Ascending aorta (tissue), 2 donors: ENCODE results near the gene CD200. TPM values are rescaled to one million over a fixed set of nuclear protein-coding genes. Genes with fewer than 3 reads are reported as not detected.
"Not testable (repeated sequence)": the region's sequence is repeated elsewhere in the genome, so short reads cannot be mapped to it uniquely, and the experiment has no call there.

Experiments used
- DNase-seq, 2 donors: peaks; one replicate each; pipeline ENCODE4 v3.0.0-alpha.2; 2019; ENCODE audit warnings: low spot score in 2 of 2
- H3K27ac ChIP-seq, 2 donors: fragments of 200-600 bp; sonication (generic); one replicate each; pipeline ENCODE4 v1.5.1; 2016 to 2017; ENCODE audit warnings: mild to moderate bottlenecking in 1 of 2
- H3K27me3 ChIP-seq: fragments of 200-600 bp; sonication (generic); one replicate; pipeline ENCODE4 v1.5.1; 2017
- H3K36me3 ChIP-seq, 2 donors: fragments of 200-600 bp; sonication (generic); one replicate each; pipeline ENCODE4 v1.5.1; 2016
- H3K4me1 ChIP-seq, 2 donors: fragments of 200-600 bp; sonication (generic); one replicate each; pipeline ENCODE4 v1.5.1; 2016 to 2017; ENCODE audit warnings: mild to moderate bottlenecking in 1 of 2
- H3K4me3 ChIP-seq, 2 donors: fragments of 200-600 bp; sonication (generic); one replicate each; pipeline ENCODE4 v1.5.1; 2016 to 2017; ENCODE audit warnings: mild to moderate bottlenecking in 1 of 2
- H3K9me3 ChIP-seq, 2 donors: fragments of 200-600 bp; sonication (generic); one replicate each; pipeline ENCODE4 v1.5.1; 2016
- CTCF ChIP-seq, 3 experiments: fragments of 200-600 bp in 2 of 3; fragments of 450-650 bp in 1 of 3; sonication (generic) in 2 of 3; IDR thresholded peaks; one replicate each; pipeline ENCODE4 v1.5.1; 2016 to 2019; ENCODE audit warnings: antibody characterized with exemption in 3 of 3, mild to moderate bottlenecking in 1 of 3, moderate library complexity in 1 of 3
- intact Hi-C: fragments of 100-400 bp; cut with DNase I; formaldehyde crosslinking; loops from one replicate; pipeline ENCODE4 v1.15.1; 2023
- total RNA-seq: library from RNA; depleted of rRNA; stranded (reverse); fragments of >200 nt; gene quantifications from one replicate; pipeline ENCODE4 v1.1.0, GENCODE V29; 2016

The CD200 gene
- total RNA-seq, 1 donor from 2014 or later = 3.6 TPM

GRCh38 chr3:112395181-112395895, 62.4 kb downstream of the CD200 start:
- no peak for DNase-seq
- Histone ChIP-seq H3K27ac (peak overlapping the region; percentile 52 to 68), H3K4me1 (peaks cover 7 to 18% of the 10 kb centered on the region in 2 donors), H3K27me3 (no peaks in the 10 kb centered on the region), H3K4me3 (no peak overlapping the region), H3K36me3 (no peaks in the 10 kb centered on the region), H3K9me3 (no peaks in the 10 kb centered on the region)
- intact Hi-C loops = loop anchor here (2.0 kb wide), 1 partner anchor 13 kb away; no protein-coding TSS in a partner anchor
- TF ChIP-seq CTCF (IDR thresholded peaks at IDR 0.05) = no peak

DNA sequence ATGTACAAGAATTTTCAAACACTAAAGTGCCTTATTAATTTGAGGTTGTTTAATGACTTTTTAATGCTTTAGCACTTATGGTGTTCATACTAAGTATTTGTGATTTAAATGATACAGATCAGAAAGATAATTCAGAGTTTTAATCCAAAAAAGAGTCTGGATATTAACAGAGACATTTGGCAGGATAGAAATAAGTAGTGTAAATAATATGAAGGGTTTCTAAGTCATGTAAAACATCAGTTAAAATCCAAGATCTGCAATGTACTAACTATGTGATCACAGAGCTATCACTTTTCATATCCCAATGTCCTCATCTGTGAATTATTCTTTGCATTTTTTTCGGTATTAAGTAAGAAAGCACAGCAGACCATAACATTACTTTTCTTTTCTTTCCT, 62.9 kb downstream of the CD200 start:
- DNase-seq = no peak
- H3K4me1 ChIP-seq = peaks cover 7 to 18% of the 10 kb centered on the region in 2 donors
- no peaks in the 10 kb centered on the region for H3K9me3 ChIP-seq
- no peak overlapping the region for H3K4me3 ChIP-seq
- H3K27me3 ChIP-seq = no peaks in the 10 kb centered on the region
- H3K27ac ChIP-seq = peak overlapping the region in 1 of 2 donors; percentile 68
- intact Hi-C loops = loop anchor here (2.0 kb wide), 1 partner anchor 13 kb away; no protein-coding TSS in a partner anchor
- TF ChIP-seq CTCF (IDR thresholded peaks at IDR 0.05) = no peak
- H3K36me3 ChIP-seq = no peaks in the 10 kb centered on the region

GRCh38 chr3:112397556-112397955, 64.6 kb downstream of the CD200 start:
- Histone ChIP-seq H3K4me3 (no peak overlapping the region), H3K36me3 (no peaks in the 10 kb centered on the region), H3K27ac (no peak overlapping the region), H3K27me3 (no peaks in the 10 kb centered on the region), H3K9me3 (no peaks in the 10 kb centered on the region), H3K4me1 (peaks cover 3 to 8% of the 10 kb centered on the region in 2 donors)
- no peak for DNase-seq
- intact Hi-C loops = no loop called here
- TF ChIP-seq CTCF (IDR thresholded peaks at IDR 0.05) = no peak

GRCh38 chr3:112399064-112399463, 66.1 kb downstream of the CD200 start:
- peaks cover 3 to 5% of the 10 kb centered on the region in 2 donors for H3K4me1 ChIP-seq
- no peaks in the 10 kb centered on the region for H3K27me3 ChIP-seq
- no peak for TF ChIP-seq CTCF (IDR thresholded peaks at IDR 0.05)
- H3K9me3 ChIP-seq = no peaks in the 10 kb centered on the region
- H3K27ac ChIP-seq = no peak overlapping the region
- DNase-seq = no peak
- no peak overlapping the region for H3K4me3 ChIP-seq
- intact Hi-C loops = no loop called here
- no peaks in the 10 kb centered on the region for H3K36me3 ChIP-seq

DNA sequence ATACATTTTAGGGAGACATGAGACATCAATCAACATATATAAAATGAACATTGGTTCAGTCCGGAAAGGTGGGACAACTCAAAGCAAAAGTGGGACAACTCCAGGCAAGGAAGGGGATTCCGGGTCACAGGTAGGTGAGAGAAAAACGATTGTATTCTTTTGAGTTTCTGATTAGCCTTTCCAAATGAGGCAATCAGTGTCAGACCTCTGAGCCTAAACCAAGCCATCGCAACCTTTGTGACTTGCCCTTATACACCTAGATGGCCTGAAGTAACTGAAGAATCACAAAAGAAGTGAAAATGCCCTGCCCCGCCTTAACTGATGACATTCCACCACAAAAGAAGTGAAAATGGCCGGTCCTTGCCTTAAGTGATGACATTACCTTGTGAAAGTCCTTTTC, 66.6 kb downstream of the CD200 start:
- H3K9me3 ChIP-seq, H3K4me3 ChIP-seq, DNase-seq, H3K36me3 ChIP-seq, H3K4me1 ChIP-seq, H3K27me3 ChIP-seq, H3K27ac ChIP-seq, intact Hi-C loops: not testable (repeated sequence)

GRCh38 chr3:112400317-112400716, 67.4 kb downstream of the CD200 start:
- H3K27me3 ChIP-seq, H3K9me3 ChIP-seq, H3K4me3 ChIP-seq, H3K4me1 ChIP-seq, intact Hi-C loops, DNase-seq, H3K36me3 ChIP-seq, H3K27ac ChIP-seq: not testable (repeated sequence)
